ENCODE data around the gene PDE4A.
"Not testable (repeated sequence)": the region's sequence is repeated elsewhere in the genome, so short reads cannot be mapped to it uniquely, and the experiment has no call there.

PDE4A gene

DNA sequence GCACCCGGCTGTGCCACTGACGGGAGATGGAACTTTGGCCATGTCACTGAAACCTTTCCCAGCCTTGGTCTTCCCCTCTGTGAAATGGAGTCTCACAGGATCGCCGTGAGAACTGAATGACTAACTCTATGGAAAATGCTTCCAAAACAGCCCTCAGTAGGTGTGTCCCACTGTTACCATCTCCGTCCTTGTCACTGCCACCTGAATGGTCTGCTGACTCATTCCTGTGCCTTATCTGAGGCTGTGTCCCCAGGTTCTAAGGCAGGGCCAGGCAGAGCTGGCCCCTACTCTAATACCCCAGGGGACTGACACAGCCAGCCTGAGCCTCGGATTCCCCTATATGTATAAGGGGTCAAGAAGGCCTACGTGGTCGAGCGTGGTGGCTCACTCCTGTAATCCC is 21.5 kb upstream of the PDE4A start:
- Histone ChIP-seq H2AK5ac (ENCODE audit: low read length) (no peak overlapping the region), H4K8ac (ENCODE audit: low read depth, low read length) (no peak overlapping the region), H3K4me1 (ENCODE audit: control insufficient read depth, low read depth, low read length) (no peaks in the 10 kb centered on the region), H3K27me3 (ENCODE audit: insufficient read depth, low read length, poor library complexity) (no peaks in the 10 kb centered on the region), H2BK120ac (ENCODE audit: low read depth, low read length) (no peak overlapping the region), H3K4me2 (ENCODE audit: low read length) (no peak overlapping the region), H3K9ac (ENCODE audit: low read length) (no peak overlapping the region), H3K56ac (ENCODE audit: low read length) (no peak overlapping the region), H3K36me3 (ENCODE audit: control insufficient read depth, insufficient read depth, low read length) (peaks cover 9% of the 10 kb centered on the region), H3K23ac (ENCODE audit: low read length) (no peak overlapping the region), H3K79me1 (ENCODE audit: low read length) (peaks cover 29% of the 10 kb centered on the region), H3K79me2 (ENCODE audit: control insufficient read depth, insufficient read depth, low read length) (peaks cover 45% of the 10 kb centered on the region), H3K4ac (ENCODE audit: low read depth, low read length) (no peak overlapping the region), H3K4me3 (ENCODE audit: low read length) (no peak overlapping the region), H2BK5ac (ENCODE audit: low read length) (no peak overlapping the region), H4K5ac (ENCODE audit: low read length) (no peak overlapping the region), H2BK15ac (replicated peaks; ENCODE audit: low read depth) (no peak overlapping the region), H3K27ac (ENCODE audit: low read depth, low read length) (no peak overlapping the region), H3K18ac (ENCODE audit: low read length) (no peak overlapping the region)
- no CpG with 5 or more reads among the region's 9 CpGs for WGBS (ENCODE audit: extremely low coverage, insufficient coverage, low lambda C conversion rate)
- no peak for DNase-seq

DNA sequence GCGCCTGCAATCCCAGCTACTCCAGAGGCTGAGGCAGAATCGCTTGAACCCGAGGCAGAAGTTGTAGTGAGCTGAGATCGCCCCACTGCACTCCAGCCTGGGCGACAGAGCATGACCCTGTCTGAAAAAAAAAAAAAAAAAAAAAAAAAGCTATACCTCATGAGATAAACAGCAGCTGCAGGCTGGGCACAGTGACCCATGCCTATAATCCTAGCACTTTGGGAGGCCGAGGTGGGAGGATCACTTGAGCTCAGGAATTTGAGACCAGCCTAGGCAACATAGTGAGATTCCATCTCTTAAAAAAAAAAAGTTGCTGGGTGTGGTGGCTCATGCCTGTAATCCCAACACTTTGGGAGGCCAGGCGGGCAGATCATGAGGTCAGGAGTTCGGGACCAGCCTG is 21.0 kb upstream of the PDE4A start:
- H2AK5ac ChIP-seq (ENCODE audit: low read length); DNase-seq; H4K5ac ChIP-seq (ENCODE audit: low read length); H3K56ac ChIP-seq (ENCODE audit: low read length); H3K4me2 ChIP-seq (ENCODE audit: low read length); H3K4me1 ChIP-seq (ENCODE audit: control insufficient read depth, low read depth, low read length); H2BK15ac ChIP-seq (replicated peaks; ENCODE audit: low read depth); H4K8ac ChIP-seq (ENCODE audit: low read depth, low read length); H2BK120ac ChIP-seq (ENCODE audit: low read depth, low read length); H3K9ac ChIP-seq (ENCODE audit: low read length); H2BK5ac ChIP-seq (ENCODE audit: low read length); H3K4ac ChIP-seq (ENCODE audit: low read depth, low read length); H3K27me3 ChIP-seq (ENCODE audit: insufficient read depth, low read length, poor library complexity); H3K23ac ChIP-seq (ENCODE audit: low read length); H3K18ac ChIP-seq (ENCODE audit: low read length); H3K36me3 ChIP-seq (ENCODE audit: control insufficient read depth, insufficient read depth, low read length); H3K27ac ChIP-seq (ENCODE audit: low read depth, low read length); H3K4me3 ChIP-seq (ENCODE audit: low read length): not testable (repeated sequence)
- WGBS (ENCODE audit: extremely low coverage, insufficient coverage, low lambda C conversion rate) = no CpG with 5 or more reads among the region's 8 CpGs
- peaks cover 29% of the 10 kb centered on the region for H3K79me1 ChIP-seq (ENCODE audit: low read length)
- H3K79me2 ChIP-seq (ENCODE audit: control insufficient read depth, insufficient read depth, low read length) = peaks cover 45% of the 10 kb centered on the region

DNA sequence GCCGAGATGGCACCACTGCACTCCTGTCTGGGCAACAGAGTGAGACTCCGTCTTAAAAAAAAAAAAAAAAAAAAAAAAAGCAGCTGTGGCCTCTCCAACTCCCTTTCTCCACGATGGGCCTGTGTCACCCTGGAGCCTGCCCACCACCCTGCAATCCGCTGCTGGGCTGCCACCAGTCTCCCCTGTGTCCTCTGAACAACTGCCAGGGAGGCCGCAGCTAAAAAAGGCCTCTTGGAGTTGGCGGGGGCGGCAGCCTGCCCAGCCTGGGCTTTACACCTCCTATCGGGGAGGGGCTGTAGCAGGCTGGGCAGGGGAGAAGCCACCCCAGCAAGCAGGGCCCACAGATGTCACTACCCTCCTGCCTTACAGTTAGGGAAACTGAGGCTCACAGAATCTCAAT is 20.5 kb upstream of the PDE4A start:
- Histone ChIP-seq H3K27me3 (ENCODE audit: insufficient read depth, low read length, poor library complexity) (no peaks in the 10 kb centered on the region), H3K9ac (ENCODE audit: low read length) (no peak overlapping the region), H3K4me3 (ENCODE audit: low read length) (no peak overlapping the region), H3K23ac (ENCODE audit: low read length) (no peak overlapping the region), H2AK5ac (ENCODE audit: low read length) (no peak overlapping the region), H3K27ac (ENCODE audit: low read depth, low read length) (no peak overlapping the region), H3K4me2 (ENCODE audit: low read length) (no peak overlapping the region), H3K18ac (ENCODE audit: low read length) (no peak overlapping the region), H2BK15ac (replicated peaks; ENCODE audit: low read depth) (no peak overlapping the region), H2BK120ac (ENCODE audit: low read depth, low read length) (no peak overlapping the region), H4K8ac (ENCODE audit: low read depth, low read length) (no peak overlapping the region), H3K56ac (ENCODE audit: low read length) (no peak overlapping the region), H3K36me3 (ENCODE audit: control insufficient read depth, insufficient read depth, low read length) (peaks cover 5% of the 10 kb centered on the region), H3K4ac (ENCODE audit: low read depth, low read length) (no peak overlapping the region), H3K79me2 (ENCODE audit: control insufficient read depth, insufficient read depth, low read length) (peaks cover 45% of the 10 kb centered on the region), H4K5ac (ENCODE audit: low read length) (no peak overlapping the region), H2BK5ac (ENCODE audit: low read length) (no peak overlapping the region), H3K4me1 (ENCODE audit: control insufficient read depth, low read depth, low read length) (no peaks in the 10 kb centered on the region), H3K79me1 (ENCODE audit: low read length) (peaks cover 29% of the 10 kb centered on the region)
- DNase-seq = no peak
- no CpG with 5 or more reads among the region's 8 CpGs for WGBS (ENCODE audit: extremely low coverage, insufficient coverage, low lambda C conversion rate)

DNA sequence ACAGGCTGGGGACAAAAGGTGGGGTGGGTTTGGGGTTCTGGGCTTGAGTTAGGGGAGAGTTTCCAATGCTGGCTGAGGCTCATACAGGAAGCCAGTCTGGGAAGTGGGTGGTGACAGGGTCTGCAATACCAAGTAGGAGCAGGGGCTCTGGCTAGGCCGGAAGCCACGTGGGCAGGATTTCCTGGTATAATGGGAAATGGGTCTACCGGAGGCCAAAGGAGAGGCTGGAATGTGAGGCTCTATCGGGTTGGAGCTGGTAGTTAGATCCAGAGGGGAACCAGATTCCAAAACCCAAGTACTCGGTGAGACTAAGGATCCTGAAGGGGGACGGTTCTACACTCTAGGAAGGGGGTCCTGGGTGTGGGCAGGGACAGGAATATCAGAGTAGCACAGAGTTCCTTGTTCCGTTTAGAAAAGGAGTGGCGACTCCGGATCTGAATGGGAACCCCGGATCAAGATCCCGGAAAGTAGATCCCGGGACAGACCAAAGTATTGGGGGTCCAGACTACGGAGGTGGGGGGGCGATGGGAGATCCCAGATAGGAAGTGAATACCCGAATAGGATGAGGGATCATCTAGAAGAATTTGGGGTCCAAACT is 17.8 kb upstream of the PDE4A start:
- peaks cover 27% of the 10 kb centered on the region for H3K79me1 ChIP-seq (ENCODE audit: low read length)
- WGBS (ENCODE audit: extremely low coverage, insufficient coverage, low lambda C conversion rate) = no CpG with 5 or more reads among the region's 15 CpGs
- H3K27ac ChIP-seq (ENCODE audit: low read depth, low read length) = no peak overlapping the region

DNA sequence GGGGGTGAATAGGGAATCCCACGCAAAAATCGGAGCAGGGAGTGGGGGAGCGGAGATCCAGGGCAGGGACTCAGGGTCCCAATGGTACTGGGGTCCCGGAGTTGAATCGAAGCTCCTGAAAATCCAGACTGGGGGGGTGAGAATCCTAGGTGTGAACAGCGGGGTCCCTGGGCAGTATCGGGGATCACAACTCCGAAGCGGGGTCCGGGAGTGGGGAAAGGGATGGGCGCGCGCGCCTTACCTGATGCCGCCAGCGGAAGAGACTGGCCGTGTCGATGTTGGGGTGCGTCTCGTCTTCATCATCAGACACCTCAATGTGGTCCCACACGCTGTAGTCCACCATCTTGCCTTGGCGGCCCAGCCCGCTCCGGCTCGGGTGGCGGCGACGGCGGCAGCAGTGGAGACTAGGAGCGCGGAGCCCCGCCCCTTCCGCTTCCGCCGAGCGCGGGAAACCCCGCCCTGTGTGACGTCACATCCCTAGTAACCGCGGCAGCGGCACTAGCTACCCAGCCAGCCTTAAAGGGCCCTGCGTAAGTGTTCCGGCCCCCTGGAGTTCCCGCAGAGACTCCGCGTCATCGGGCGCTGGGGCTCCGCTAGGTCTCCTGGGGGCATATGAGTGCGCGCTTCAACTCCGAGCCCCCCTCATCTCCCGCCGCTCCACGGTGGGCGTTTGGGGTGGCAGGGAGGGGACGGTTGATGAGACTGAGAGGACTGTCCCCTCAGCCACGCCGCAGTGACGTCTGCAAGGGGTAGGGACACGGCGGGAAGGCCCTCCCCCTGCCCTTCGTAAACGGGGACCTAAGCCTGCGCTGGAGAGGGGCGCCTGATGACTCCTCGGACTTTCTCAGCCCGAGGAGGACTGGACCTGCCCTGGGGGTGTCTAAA is 17.0 kb upstream of the PDE4A start, which contains the start of gene CDC37:
TSS of gene CDC37 (minus strand) at position 406 of the 885 bp plus-strand sequence. CDS start at position 343, 63 bp downstream.
- no peak within 1 kb of the TSS for H2AK5ac ChIP-seq (ENCODE audit: low read length)
- H3K23ac ChIP-seq (ENCODE audit: low read length) = peak within 1 kb of the TSS; percentile 37
- H3K4ac ChIP-seq (ENCODE audit: low read depth, low read length) = peak within 1 kb of the TSS; percentile 60
- H3K27ac ChIP-seq (ENCODE audit: low read depth, low read length) = no peak within 1 kb of the TSS
- peak within 1 kb of the TSS; percentile 39 for H4K5ac ChIP-seq (ENCODE audit: low read length)
- H3K79me2 ChIP-seq (ENCODE audit: control insufficient read depth, insufficient read depth, low read length) = peaks cover 39% of the 10 kb centered on the region
- H3K56ac ChIP-seq (ENCODE audit: low read length) = peak within 1 kb of the TSS; percentile 89
- DNase-seq = peak; percentile 97
- H3K9ac ChIP-seq (ENCODE audit: low read length) = peak within 1 kb of the TSS; percentile 98
- H2BK120ac ChIP-seq (ENCODE audit: low read depth, low read length) = no peak within 1 kb of the TSS
- H3K27me3 ChIP-seq (ENCODE audit: insufficient read depth, low read length, poor library complexity) = peaks cover 9% of the 10 kb centered on the region
- H2BK5ac ChIP-seq (ENCODE audit: low read length) = peak within 1 kb of the TSS; percentile 55
- no peak within 1 kb of the TSS for H4K8ac ChIP-seq (ENCODE audit: low read depth, low read length)
- H3K4me1 ChIP-seq (ENCODE audit: control insufficient read depth, low read depth, low read length) = no peaks in the 10 kb centered on the region
- H3K79me1 ChIP-seq (ENCODE audit: low read length) = peaks cover 20% of the 10 kb centered on the region
- H3K36me3 ChIP-seq (ENCODE audit: control insufficient read depth, insufficient read depth, low read length) = peaks cover 1% of the 10 kb centered on the region
- H3K4me3 ChIP-seq (ENCODE audit: low read length) = peak within 1 kb of the TSS; percentile 99
- no CpG with 5 or more reads among the region's 69 CpGs for WGBS (ENCODE audit: extremely low coverage, insufficient coverage, low lambda C conversion rate)
- H3K4me2 ChIP-seq (ENCODE audit: low read length) = peak within 1 kb of the TSS; percentile 95
- H3K18ac ChIP-seq (ENCODE audit: low read length) = no peak within 1 kb of the TSS
- no peak within 1 kb of the TSS for H2BK15ac ChIP-seq (replicated peaks; ENCODE audit: low read depth)

More for the DNA sequence above, 17.8 kb upstream of the PDE4A start:
- H2BK5ac ChIP-seq (ENCODE audit: low read length) = no peak overlapping the region
- no peak overlapping the region for H4K8ac ChIP-seq (ENCODE audit: low read depth, low read length)
- no peak overlapping the region for H2AK5ac ChIP-seq (ENCODE audit: low read length)
- peaks cover 45% of the 10 kb centered on the region for H3K79me2 ChIP-seq (ENCODE audit: control insufficient read depth, insufficient read depth, low read length)
- peak overlapping the region; percentile 89 for H3K56ac ChIP-seq (ENCODE audit: low read length)
- H3K18ac ChIP-seq (ENCODE audit: low read length) = no peak overlapping the region
- H3K4me3 ChIP-seq (ENCODE audit: low read length) = peak overlapping the region; percentile 99
- peak; percentile 77 for DNase-seq
- peak overlapping the region; percentile 98 for H3K9ac ChIP-seq (ENCODE audit: low read length)
- H2BK15ac ChIP-seq (replicated peaks; ENCODE audit: low read depth) = no peak overlapping the region
- peaks cover 1% of the 10 kb centered on the region for H3K36me3 ChIP-seq (ENCODE audit: control insufficient read depth, insufficient read depth, low read length)
- H3K4ac ChIP-seq (ENCODE audit: low read depth, low read length) = peak overlapping the region; percentile 60
- no peak overlapping the region for H4K5ac ChIP-seq (ENCODE audit: low read length)
- no peaks in the 10 kb centered on the region for H3K4me1 ChIP-seq (ENCODE audit: control insufficient read depth, low read depth, low read length)
- peaks cover 9% of the 10 kb centered on the region for H3K27me3 ChIP-seq (ENCODE audit: insufficient read depth, low read length, poor library complexity)
- peak overlapping the region; percentile 93 for H3K4me2 ChIP-seq (ENCODE audit: low read length)
- no peak overlapping the region for H2BK120ac ChIP-seq (ENCODE audit: low read depth, low read length)
- H3K23ac ChIP-seq (ENCODE audit: low read length) = no peak overlapping the region

Data from mesendoderm (in vitro differentiated cells).